Trophoblast cell (in vitro differentiated cells and primary cell): ENCODE measurements around the gene STX19.

Experiments
- DNase-seq, 2 donors: peaks; one replicate each; pipeline ENCODE4 v3.0.0-alpha.2; 2016
- H2AFZ ChIP-seq: 2 replicates; pipeline ENCODE4 v1.6.1; 2013; ENCODE audit warnings: low read length, moderate library complexity, mild to moderate bottlenecking; ENCODE audit not compliant: insufficient read depth, poor library complexity
- H2AK5ac ChIP-seq: 2 replicates; pipeline ENCODE4 v1.6.1; 2013; ENCODE audit warnings: mild to moderate bottlenecking, low read length
- H2BK120ac ChIP-seq: 2 replicates; pipeline ENCODE4 v1.6.1; 2013; ENCODE audit warnings: low read length, mild to moderate bottlenecking, moderate library complexity; ENCODE audit not compliant: insufficient read depth, poor library complexity
- H2BK12ac ChIP-seq: 2 replicates; pipeline ENCODE4 v1.6.1; 2013; ENCODE audit warnings: mild to moderate bottlenecking, low read length, moderate library complexity
- H2BK5ac ChIP-seq: 2 replicates; pipeline ENCODE4 v1.6.1; 2013; ENCODE audit warnings: low read length, low read depth, moderate library complexity, mild to moderate bottlenecking; ENCODE audit not compliant: poor library complexity
- H3K14ac ChIP-seq: 2 replicates; pipeline ENCODE4 v1.6.1; 2013; ENCODE audit warnings: mild to moderate bottlenecking, low read length
- H3K18ac ChIP-seq: 2 replicates; pipeline ENCODE4 v1.6.1; 2013; ENCODE audit warnings: mild to moderate bottlenecking, low read length
- H3K23ac ChIP-seq: 2 replicates; pipeline ENCODE4 v1.6.1; 2013; ENCODE audit warnings: low read length
- H3K27ac ChIP-seq: 2 replicates; pipeline ENCODE4 v1.5.1; 2013; ENCODE audit warnings: low read depth, mild to moderate bottlenecking, inconsistent platforms, low read length, moderate library complexity
- H3K27me3 ChIP-seq: 2 replicates; pipeline ENCODE4 v1.6.1; 2013; ENCODE audit warnings: inconsistent platforms, mild to moderate bottlenecking, low read length, moderate library complexity; ENCODE audit not compliant: insufficient read depth
- H3K36me3 ChIP-seq, 2 experiments: 1 replicate in 1 of 2; 2 replicates in 1 of 2; pipeline ENCODE4 v1.6.1; 2013; ENCODE audit warnings: low read length in 2 of 2, mild to moderate bottlenecking in 2 of 2, moderate library complexity in 1 of 2; ENCODE audit not compliant: insufficient read depth in 2 of 2, control insufficient read depth in 1 of 2
- H3K4ac ChIP-seq: 2 replicates; pipeline ENCODE4 v1.6.1; 2013; ENCODE audit warnings: low read depth, mild to moderate bottlenecking, low read length, moderate library complexity
- H3K4me1 ChIP-seq, 2 experiments: 1 replicate in 1 of 2; 2 replicates in 1 of 2; pipeline ENCODE4 v1.6.1; 2013; ENCODE audit warnings: low read length in 2 of 2, mild to moderate bottlenecking in 2 of 2, moderate library complexity in 1 of 2; ENCODE audit not compliant: insufficient read depth in 2 of 2, control insufficient read depth in 1 of 2
- H3K4me2 ChIP-seq: 2 replicates; pipeline ENCODE4 v1.6.1; 2013; ENCODE audit warnings: inconsistent platforms, mild to moderate bottlenecking, low read length, moderate library complexity
- H3K4me3 ChIP-seq: 2 replicates; pipeline ENCODE4 v1.5.1; 2013; ENCODE audit warnings: mild to moderate bottlenecking, low read depth, low read length, inconsistent platforms
- H3K79me1 ChIP-seq: one replicate; pipeline ENCODE4 v1.6.1; 2013; ENCODE audit warnings: low read length
- H3K79me2 ChIP-seq: 2 replicates; pipeline ENCODE4 v1.6.1; 2013; ENCODE audit warnings: low read length, mild to moderate bottlenecking; ENCODE audit not compliant: control insufficient read depth, insufficient read depth, poor library complexity
- H3K9ac ChIP-seq: 2 replicates; pipeline ENCODE4 v1.6.1; 2013; ENCODE audit warnings: mild to moderate bottlenecking, low read length
- H3K9me3 ChIP-seq: 2 replicates; pipeline ENCODE4 v1.6.1; 2013; ENCODE audit warnings: low read depth, mild to moderate bottlenecking, control low read depth, inconsistent platforms, low read length; ENCODE audit not compliant: insufficient read depth
- H4K12ac ChIP-seq: 2 replicates; pipeline ENCODE4 v1.6.1; 2013; ENCODE audit warnings: low read depth, mild to moderate bottlenecking, low read length, moderate library complexity
- H4K8ac ChIP-seq: 2 replicates; pipeline ENCODE4 v1.6.1; 2013; ENCODE audit warnings: low read depth, mild to moderate bottlenecking, low read length, moderate library complexity
- H4K91ac ChIP-seq: one replicate; pipeline ENCODE4 v1.6.1; 2013; ENCODE audit warnings: low read depth, mild to moderate bottlenecking, low read length, moderate library complexity
- WGBS: extraction: QIAGEN DNeasy Blood & Tissue Kit; methylation state at CpG from one replicate; pipeline ENCODE4 v1.1.7; 2013; ENCODE audit warnings: missing lambda C conversion rate; ENCODE audit not compliant: insufficient read length, insufficient coverage; ENCODE audit errors: extremely low coverage; 5-methylcytosine and 5-hydroxymethylcytosine counted together

Gene STX19

DNA sequence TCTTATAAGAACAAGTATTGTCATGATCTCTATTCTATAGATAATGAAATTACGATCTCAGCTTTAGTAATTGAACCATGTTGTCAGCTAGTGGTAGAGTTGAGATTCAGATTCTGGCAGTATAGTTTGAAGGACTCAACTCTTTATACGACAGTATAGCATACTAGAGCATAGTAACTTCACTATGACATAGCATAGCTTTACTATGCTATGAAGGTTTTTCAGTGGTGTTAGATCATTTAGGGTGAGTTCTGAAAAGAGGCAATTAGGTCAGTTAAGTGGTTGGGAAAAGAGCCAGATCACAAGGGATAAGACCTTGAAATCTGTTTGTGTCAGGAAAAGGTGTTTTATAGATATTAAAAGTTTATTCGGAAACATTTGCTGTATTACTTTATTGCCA, 8.1 kb downstream of the STX19 start:
- Histone ChIP-seq H4K91ac (no peak overlapping the region), H4K12ac (no peak overlapping the region), H3K4me2 (no peak overlapping the region), H2BK120ac (no peak overlapping the region), H3K4ac (no peak overlapping the region), H3K27ac (no peak overlapping the region), H3K9ac (no peak overlapping the region), H3K9me3 (no peaks in the 10 kb centered on the region), H3K14ac (no peak overlapping the region), H3K23ac (no peak overlapping the region), H3K79me1 (no peaks in the 10 kb centered on the region), H2AK5ac (no peak overlapping the region), H2BK12ac (no peak overlapping the region), H3K79me2 (no peaks in the 10 kb centered on the region), H3K18ac (no peak overlapping the region), H3K4me3 (no peak overlapping the region), H3K36me3 (no peaks in the 10 kb centered on the region), H3K4me1 (no peaks in the 10 kb centered on the region), H4K8ac (no peak overlapping the region), H2BK5ac (no peak overlapping the region), H3K27me3 (no peaks in the 10 kb centered on the region), H2AFZ (no peak overlapping the region)
- no CpG with 5 or more reads among the region's 3 CpGs for WGBS
- DNase-seq: no peak

DNA sequence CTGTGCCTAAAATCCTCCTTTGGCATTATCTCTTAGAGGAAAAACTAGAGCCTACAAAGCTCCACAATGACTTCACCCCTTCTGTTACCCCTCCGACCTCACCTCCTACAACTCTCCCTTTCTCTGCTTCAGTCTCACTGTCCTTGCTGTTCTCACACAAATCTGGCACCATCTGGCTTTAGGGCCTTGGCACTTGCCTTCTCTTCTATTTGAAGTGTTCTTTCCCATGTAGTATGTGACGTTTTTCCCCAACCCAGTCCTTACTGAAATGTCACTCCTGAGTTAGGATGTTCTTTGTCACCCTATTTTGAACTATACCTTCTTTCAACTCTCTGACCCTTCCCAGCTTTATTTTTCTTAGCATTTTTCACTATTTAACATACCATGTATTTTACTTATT, 8.7 kb downstream of the STX19 start:
- Histone ChIP-seq H3K9me3 (no peaks in the 10 kb centered on the region), H3K4me1 (no peaks in the 10 kb centered on the region), H2BK12ac (no peak overlapping the region), H2BK120ac (no peak overlapping the region), H3K4me3 (no peak overlapping the region), H3K18ac (no peak overlapping the region), H3K27ac (no peak overlapping the region), H2AK5ac (no peak overlapping the region), H3K4me2 (no peak overlapping the region), H4K91ac (no peak overlapping the region), H3K79me2 (no peaks in the 10 kb centered on the region), H3K36me3 (no peaks in the 10 kb centered on the region), H2BK5ac (no peak overlapping the region), H3K9ac (no peak overlapping the region), H2AFZ (no peak overlapping the region), H3K23ac (no peak overlapping the region), H3K14ac (no peak overlapping the region), H3K79me1 (no peaks in the 10 kb centered on the region), H4K8ac (no peak overlapping the region), H3K4ac (no peak overlapping the region), H4K12ac (no peak overlapping the region), H3K27me3 (no peaks in the 10 kb centered on the region)
- DNase-seq: no peak
- WGBS: no CpG with 5 or more reads among the region's 2 CpGs

DNA sequence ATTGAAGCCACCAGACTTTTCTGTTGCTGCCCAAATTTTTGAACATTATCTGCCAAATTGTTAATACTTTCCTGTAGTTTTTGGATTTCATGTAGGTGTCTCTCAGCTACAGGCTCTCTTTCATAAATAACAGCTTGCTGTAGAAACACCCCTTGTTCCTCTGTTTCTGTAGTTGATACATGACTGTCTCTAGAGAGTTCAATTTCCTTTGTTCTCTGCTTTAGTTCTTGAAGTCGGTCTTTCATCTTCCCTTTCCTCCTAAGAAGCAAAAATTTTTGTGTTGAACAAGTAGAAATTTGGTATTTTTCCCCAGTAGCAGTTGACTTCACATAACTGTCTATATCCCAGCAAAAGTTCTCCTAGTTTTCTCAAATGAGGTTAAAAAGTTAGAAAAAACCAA, 13.4 kb downstream of the STX19 start:
- H3K4ac ChIP-seq: no peak overlapping the region
- no peak overlapping the region for H2AK5ac ChIP-seq
- no peak overlapping the region for H2BK12ac ChIP-seq
- no peak overlapping the region for H3K14ac ChIP-seq
- no peak overlapping the region for H3K27ac ChIP-seq
- H2AFZ ChIP-seq: no peak overlapping the region
- no peak overlapping the region for H2BK120ac ChIP-seq
- no peak overlapping the region for H3K23ac ChIP-seq
- no peaks in the 10 kb centered on the region for H3K4me1 ChIP-seq
- H3K18ac ChIP-seq: no peak overlapping the region
- H3K79me2 ChIP-seq: no peaks in the 10 kb centered on the region
- H3K9ac ChIP-seq: no peak overlapping the region
- no peak for DNase-seq
- H3K9me3 ChIP-seq: no peaks in the 10 kb centered on the region
- no peak overlapping the region for H4K91ac ChIP-seq
- H3K79me1 ChIP-seq: no peaks in the 10 kb centered on the region
- H3K36me3 ChIP-seq: no peaks in the 10 kb centered on the region
- no peak overlapping the region for H3K4me3 ChIP-seq
- H3K4me2 ChIP-seq: no peak overlapping the region
- no CpG with 5 or more reads among the region's 1 CpG for WGBS
- H2BK5ac ChIP-seq: no peak overlapping the region
- H3K27me3 ChIP-seq: no peaks in the 10 kb centered on the region
- H4K12ac ChIP-seq: no peak overlapping the region
- no peak overlapping the region for H4K8ac ChIP-seq

DNA sequence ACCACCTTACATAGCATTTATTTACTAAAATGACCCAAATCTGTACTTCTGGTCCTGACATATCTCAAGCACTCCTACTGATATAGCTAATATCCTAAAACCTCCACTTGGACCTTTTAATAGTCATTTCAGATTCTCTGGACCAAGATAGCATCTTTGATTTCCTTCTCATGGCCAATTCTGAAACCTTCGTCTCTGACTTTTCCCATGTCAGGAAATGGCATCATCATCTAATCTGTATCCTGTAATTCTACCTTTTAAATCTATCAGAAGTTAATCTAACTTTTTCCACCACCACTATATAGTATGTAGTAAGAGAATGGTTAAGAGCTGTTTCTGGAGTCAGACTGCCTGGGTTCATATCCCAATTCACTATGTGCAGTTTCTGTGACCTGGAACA, 16.2 kb downstream of the STX19 start:
- Histone ChIP-seq H3K79me2 (no peaks in the 10 kb centered on the region), H3K18ac (no peak overlapping the region), H4K8ac (no peak overlapping the region), H3K4me2 (no peak overlapping the region), H3K79me1 (no peaks in the 10 kb centered on the region), H3K4me1 (no peaks in the 10 kb centered on the region), H2BK5ac (no peak overlapping the region), H2AK5ac (no peak overlapping the region), H2BK12ac (no peak overlapping the region), H3K4ac (no peak overlapping the region), H3K23ac (no peak overlapping the region), H3K9me3 (no peaks in the 10 kb centered on the region), H2AFZ (no peak overlapping the region), H3K27ac (no peak overlapping the region), H3K4me3 (no peak overlapping the region), H3K9ac (no peak overlapping the region), H4K12ac (no peak overlapping the region), H2BK120ac (no peak overlapping the region), H3K36me3 (no peaks in the 10 kb centered on the region), H3K27me3 (no peaks in the 10 kb centered on the region), H4K91ac (no peak overlapping the region), H3K14ac (no peak overlapping the region)
- no CpG with 5 or more reads among the region's 1 CpG for WGBS
- no peak for DNase-seq
